HG03342 (cell line): ENCODE measurements around the gene RPL10A.
"Not testable (repeated sequence)": the region's sequence is repeated elsewhere in the genome, so short reads cannot be mapped to it uniquely, and the experiment has no call there.

Experiments used
- ATAC-seq: cut with Tn5 transposase; IDR thresholded peaks from one replicate; pipeline ENCODE4 v1.9.1; 2021; ENCODE audit warnings: mild to moderate bottlenecking, moderate library complexity; ENCODE audit not compliant: unreplicated experiment

Gene RPL10A

DNA sequence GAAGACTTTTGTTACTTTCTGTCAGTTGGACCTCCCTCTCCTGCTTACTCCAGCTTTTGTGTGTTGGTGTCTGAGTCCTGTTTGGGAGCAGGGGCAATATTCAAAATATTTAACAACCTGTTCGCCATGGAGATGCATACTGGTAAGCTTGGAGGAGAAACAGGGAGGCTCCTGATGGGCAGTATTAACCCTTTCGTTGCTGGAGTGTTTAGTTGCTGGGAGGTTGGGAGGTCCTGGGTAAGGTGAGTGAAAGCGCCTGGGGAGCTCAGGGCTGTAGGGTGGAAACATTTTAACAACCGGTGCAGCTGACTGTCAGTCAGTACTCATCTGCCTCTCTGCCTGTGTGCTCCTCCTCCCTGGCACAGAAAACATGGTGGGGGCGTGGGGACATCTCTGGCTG, 40.3 kb downstream of the RPL10A start:
- ATAC-seq = no peak

DNA sequence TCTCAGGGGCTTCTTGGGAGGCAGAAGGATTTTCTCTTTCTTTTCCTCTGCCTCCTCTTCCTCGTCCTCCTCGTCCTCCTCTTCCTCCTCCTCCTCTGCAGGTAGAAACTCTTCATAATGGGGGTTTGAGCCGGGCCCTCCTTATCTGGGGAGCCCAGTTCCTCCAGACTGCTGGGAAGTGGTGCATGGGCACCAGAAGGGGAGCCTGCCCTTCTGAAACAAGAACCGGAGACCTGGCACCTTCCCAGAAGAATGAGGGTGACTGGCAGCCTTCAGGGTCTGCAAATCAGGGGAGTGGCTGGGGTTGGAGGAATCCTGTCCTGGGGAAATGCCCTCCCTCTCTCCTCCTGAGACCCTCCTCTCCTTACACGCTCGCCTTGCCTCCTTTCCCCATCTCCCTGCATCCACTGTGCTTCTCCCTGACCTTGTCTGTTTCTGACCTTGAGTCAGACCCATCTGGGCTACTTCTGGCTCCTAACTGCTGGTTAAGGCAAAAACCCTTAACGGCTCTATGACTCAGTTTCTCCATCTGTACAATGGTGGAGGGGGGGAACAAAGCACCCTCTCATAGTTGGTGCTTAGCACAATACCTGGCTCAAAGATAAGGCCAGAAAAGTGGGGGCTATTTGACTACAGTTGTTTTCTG, 42.8 kb downstream of the RPL10A start:
- ATAC-seq = no peak

DNA sequence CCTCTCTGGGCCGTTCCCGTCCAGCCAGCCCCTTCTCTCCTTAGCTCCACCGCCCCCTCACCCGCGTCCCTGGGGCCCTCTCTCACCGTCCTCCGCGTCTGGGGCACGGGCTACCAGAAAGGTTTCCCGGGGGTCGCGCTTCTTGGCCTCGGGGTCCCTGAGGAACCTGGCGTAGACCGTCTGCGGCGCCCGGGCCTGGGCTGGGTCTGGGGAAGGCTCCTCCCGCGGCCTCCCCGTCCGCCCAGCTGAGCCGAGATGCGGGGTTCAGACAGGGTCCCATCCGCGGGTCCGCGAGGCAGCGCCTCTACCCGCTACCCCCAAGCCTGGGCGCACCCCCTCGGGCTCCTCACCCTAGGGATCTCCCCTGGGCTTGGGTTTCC, 43.4 kb downstream of the RPL10A start:
- ATAC-seq = no peak

DNA sequence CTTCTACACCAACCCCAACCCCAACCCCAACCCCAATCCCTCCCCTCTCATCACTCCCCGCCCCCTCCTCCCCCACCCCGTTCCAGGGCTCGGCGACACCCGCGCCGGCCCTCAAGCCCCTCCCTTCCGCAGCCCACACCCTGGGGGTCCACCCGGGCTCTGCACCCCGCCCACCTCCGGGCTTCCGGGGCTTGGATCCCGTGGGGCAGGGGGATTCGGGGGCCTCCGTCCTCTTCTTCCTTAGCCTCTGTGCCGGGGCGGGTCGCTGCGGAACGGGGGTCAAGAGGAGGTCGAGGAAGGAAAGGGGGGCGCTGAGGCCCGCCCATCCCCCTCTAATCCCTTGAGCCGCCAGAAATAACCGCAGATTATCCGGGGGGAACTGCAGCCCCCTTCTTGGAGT, 43.8 kb downstream of the RPL10A start:
- no peak for ATAC-seq

DNA sequence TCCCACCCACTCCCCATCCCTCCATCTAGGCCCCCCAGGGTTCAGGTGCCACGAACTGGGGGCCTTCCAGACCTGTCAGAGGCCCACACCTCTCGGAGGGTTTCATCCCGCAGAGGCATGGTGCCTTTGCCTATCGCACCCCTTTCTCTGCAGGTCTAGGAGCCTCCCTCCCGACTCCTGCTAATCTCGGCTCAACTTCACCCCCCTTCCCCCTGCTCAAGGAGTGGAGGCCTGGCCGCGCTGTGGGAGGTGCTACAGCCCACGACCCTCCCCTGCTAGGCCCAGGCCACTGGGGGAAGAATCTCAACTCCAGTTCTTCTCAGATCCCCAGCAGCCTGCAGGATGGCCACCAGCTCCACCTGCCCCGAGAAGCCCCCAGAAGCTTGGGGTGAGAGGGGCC, 44.5 kb downstream of the RPL10A start, which contains the start of gene TULP1:
TSS of gene TULP1 (minus strand) at position 157 of the 400 bp plus-strand sequence. CDS start at position 119, 38 bp downstream.
- no peak for ATAC-seq

DNA sequence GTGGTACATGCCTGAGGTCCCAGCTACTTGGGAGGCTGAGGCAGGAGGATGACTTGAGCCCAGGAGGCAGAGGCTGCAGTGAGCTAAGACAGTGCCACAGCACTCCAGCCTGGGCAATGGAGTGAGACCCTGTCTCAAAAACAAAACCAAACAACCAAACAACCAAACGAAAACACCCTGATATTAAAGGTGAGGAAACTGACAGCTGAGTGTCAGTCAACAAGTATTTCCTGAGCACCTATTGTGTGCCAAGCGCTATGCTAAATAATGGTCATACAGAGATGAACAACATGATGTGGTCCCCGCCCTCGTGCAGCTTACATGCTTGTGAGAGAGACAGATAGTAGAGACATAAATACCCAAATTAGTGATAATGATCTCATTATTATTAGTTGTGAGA, 46.4 kb downstream of the RPL10A start:
- ATAC-seq = no peak

DNA sequence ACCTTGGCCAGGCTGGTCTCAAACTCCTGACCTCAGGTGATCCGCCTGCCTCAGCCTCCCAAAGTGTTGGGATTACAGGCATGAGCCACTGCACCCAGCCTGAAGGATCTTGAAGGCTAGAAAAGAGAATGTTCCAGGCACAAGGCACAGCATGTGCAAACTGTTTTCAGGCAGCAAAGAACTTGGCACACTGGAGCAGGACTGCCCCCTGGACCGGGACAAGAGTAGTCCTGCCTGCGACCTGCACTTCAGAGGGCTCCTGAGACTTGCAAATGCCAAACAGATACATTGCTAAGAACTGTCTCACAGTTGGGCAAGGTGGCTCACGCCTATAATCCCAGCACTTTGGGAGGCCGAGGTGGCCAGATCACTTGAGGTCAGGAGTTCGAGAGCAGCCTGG, 47.7 kb downstream of the RPL10A start:
- not testable (repeated sequence) for ATAC-seq

DNA sequence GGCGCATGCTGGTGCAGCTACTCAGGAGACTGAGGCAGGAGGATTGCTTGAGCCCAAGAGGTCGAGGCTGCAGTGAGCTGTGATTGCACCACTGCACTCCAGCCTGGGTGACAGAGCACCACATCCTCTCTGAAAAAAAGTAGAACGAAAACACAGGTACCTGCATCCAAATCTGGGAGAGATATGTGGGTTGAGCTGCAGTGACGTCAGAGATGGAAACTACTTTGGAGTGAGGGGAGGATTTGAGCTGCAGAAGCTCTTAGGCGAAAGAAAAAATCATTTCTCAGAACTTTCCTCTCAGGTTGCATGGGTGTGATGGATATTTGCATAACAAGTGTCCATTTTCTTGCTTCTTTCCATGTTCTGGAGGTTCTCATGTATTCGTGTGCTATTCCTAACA, 48.5 kb downstream of the RPL10A start:
- ATAC-seq = no peak

DNA sequence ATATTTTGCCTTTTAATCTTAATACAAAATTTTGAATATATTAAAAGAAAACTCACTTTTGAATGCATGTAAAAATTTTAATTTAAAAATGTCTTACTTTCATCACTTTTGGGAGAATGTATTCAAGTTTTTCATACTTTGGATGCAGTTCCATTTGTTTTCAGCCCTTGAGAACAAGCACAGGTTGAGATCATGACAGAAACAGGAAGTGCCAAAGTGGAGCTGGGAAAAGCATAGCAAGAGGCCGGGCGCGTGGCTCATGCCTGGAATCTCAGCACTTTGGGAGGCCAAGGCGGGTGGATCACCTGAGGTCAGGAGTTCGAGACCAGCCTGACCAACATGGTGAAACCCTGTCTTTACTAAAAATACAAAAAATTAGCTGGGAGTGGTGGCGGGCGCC, 49.8 kb downstream of the RPL10A start:
- ATAC-seq = not testable (repeated sequence)

DNA sequence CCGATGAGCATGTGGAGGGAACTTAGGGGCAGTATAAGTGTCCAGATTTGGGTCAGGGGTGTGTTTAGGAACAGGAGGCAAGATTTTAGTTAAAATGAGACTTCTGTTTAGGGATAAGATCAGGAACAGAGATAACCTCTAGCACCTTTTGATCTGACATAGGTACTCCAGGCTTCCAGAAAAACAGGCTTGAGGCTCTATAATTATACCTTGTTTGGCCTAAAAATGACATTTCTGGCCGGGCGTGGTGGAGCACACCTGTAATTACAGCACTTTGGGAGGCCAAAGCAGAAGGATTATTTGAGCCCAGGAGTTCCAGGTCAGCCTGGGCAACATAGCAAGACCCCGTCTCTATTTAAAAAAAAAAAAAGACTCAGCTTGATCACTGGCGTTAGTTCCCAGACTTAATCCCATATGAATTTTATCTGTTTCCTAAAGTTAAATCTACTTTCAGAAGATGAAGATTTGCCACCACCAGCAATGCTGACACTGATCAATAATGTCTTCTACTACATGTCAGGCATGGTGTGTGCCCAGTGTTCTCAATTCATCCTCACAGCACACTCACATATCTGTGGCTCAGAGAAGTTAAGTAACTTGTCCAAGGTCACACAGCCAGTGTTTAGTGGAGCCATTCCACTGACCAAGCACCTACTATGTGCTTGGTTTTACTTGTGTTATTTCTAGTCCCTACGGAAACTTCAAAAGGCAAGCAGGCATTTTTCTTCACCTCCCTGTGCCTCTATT, 50.5 kb downstream of the RPL10A start:
- ATAC-seq = no peak

DNA sequence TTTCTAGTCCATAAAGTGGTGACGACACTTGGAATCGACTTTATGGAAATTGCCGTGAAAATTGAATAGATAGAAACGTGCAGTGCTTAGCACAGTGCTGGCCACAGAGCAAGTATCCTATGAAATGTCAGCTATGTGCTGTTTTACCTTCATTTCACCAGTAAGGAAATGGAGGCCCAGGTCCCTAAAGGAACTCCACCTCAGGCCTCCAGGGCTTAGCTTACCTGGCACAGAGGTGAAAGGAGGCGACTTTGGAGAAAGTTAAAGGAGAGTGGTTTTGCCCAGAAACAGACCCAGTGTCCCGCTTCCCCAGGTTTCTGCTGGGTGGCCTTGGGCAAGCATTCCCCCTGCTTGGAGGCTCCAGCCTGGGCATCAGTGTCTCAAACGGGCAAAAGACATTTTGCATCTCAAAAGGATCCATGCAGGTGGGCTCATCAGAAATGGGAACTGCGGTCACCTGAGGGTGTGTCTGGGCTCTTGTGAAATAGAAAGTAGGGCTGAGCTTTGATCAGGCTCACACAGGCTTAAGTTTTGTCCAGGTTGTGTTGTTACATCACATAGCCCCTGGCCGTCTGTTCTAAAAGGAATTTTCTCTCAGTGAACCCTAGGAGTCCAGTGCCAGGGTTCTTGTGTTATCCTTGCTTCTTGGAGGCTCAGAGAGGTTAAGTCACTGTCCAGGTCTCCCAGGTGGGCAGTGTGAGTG, 51.3 kb downstream of the RPL10A start:
- no peak for ATAC-seq
